Epithelial cell of prostate (primary cell): ENCODE results near the gene DOK7.

ENCODE experiments used
- DNase-seq: peaks from one replicate; pipeline ENCODE4 v3.0.0-alpha.2; 2011; ENCODE audit warnings: low read depth, low spot score
- H3K27ac ChIP-seq: fragments of 450-650 bp; 2 replicates; pipeline ENCODE4 v1.5.1; 2017; ENCODE audit warnings: mild to moderate bottlenecking

Gene DOK7

DNA sequence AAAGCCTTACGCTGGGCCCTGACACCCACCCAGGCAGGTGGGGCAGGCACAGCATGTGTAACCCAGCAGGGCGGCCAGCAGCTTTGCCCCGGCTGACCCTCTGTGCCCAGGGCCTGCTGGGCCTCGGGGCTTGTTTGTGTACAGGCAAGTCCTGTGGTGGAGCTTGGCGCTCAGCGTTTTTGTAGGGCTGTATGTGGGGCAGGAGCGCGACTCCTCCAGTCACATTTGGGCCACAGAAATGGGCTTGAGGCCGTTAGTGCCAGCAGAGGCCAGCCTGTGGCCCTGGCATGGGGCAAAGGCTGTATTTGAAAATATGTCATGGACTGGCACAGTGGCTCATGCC, 36.0 kb upstream of the DOK7 start:
- no peak overlapping the region for H3K27ac ChIP-seq
- no peak for DNase-seq

GRCh38 chr4:3427706-3428446, 35.2 kb upstream of the DOK7 start:
- DNase-seq: no peak
- no peak overlapping the region for H3K27ac ChIP-seq

DNA sequence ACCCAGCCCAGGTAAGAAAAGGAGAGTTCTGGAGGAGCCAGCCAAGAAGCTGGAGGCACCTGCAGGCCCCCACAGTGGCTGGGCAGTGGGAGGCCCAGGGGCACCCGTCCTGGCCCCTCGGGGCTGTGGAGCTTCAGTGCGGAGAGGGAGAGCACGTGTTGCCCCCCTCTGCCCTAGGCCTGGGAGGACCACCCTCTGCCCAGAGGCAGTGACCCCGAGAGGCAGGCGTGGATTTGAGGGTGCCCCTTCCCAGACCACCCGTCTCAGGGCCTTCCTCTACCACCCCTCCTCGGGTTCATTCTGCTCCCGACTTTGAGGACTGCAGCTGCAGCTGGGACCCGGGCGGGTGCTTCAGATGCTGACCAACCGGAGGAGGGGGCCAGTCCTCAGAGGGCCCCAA, 33.5 kb upstream of the DOK7 start:
- no peak for DNase-seq
- H3K27ac ChIP-seq: no peak overlapping the region

- no peak for DNase-seq
- no peak overlapping the region for H3K27ac ChIP-seq
These were observed 32.6 kb upstream of the DOK7 start for GRCh38 chr4:3430524-3430923.

DNA sequence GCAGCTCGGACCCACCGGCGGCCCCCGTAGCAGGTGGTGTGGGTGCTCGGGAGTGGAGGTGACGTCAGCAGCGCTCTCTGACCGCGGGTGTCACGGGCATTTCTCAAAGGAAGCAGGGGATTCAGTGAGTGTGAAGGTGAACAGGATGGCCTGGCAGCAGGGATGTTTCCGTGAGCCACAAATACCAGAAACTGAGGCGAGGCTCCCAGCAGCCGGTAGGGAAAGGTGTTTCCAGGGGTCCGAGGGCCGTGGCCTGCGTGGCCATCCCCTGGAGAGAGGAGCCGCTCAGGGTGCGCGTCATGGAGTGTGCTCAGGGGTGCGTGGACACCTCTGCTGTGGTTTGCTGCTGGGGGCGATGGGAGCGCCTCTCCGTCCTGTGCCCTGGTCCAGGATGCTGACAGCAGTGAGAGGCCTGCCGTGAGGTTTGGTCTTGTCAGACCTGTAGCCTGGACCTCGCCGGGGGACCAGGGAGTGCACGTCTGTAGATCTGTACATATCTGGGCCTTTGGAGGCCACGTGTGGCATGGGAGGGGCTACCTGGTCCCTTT, 31.6 kb upstream of the DOK7 start:
- DNase-seq: no peak
- H3K27ac ChIP-seq: no peak overlapping the region

DNA sequence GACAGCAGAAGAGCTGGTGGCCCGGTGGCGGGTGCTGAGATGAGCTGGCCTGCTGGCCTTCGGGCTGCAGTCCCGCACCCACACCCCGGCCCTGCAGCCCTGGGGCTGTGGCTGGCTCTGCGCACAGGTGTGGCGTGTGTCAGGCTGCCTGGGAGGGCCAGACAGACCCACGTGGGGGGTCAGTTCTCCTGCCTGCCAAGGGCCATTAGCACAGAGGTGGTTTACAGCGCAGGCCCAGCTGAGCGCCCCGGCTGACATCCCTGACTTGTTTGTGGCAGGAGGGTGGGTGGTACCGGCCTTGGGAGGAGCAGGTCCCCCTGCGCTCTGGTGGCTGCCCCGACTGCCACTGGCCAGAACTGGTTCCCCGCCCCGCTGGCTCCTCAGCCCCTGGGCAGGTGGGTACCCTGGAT, 30.7 kb upstream of the DOK7 start:
- no peak for DNase-seq
- H3K27ac ChIP-seq: no peak overlapping the region

DNA sequence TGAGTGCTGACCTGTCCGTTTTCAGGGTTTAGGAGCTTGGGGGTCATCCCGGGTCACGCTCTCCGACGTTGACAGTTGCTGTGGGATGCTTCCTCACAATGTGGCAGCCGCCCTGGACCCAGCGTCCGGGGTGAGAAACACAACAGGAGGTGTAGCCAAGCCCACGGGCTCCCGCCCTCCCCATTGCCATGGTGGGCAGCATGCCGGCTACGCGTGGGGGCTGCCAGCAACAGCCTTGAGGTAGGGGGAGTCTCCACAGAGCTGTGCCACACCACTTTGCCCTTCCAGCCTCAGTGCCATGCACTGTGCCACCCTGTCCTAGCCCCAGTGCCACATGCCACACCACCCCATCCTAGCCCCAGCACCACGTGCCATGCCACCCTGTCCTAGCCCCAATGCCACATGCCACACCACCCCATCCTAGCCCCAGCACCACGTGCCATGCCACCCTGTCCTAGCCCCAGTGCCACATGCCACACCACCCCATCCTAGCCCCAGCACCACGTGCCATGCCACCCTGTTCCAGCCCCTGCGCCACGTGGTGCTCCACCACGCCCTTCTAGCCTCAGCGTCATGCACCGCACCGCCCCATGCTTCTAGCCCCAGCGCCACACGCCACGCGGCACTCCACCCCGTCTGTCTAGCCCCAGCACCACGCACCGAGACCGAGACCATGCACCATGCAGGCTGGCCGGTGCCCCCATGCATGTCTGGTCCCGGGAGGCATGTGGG, 29.8 kb upstream of the DOK7 start:
- H3K27ac ChIP-seq: no peak overlapping the region
- DNase-seq: no peak

GRCh38 chr4:3434881-3435685, 28.0 kb upstream of the DOK7 start:
- no peak for DNase-seq
- no peak overlapping the region for H3K27ac ChIP-seq

GRCh38 chr4:3435686-3435956, 27.5 kb upstream of the DOK7 start:
- DNase-seq: no peak
- no peak overlapping the region for H3K27ac ChIP-seq

DNA sequence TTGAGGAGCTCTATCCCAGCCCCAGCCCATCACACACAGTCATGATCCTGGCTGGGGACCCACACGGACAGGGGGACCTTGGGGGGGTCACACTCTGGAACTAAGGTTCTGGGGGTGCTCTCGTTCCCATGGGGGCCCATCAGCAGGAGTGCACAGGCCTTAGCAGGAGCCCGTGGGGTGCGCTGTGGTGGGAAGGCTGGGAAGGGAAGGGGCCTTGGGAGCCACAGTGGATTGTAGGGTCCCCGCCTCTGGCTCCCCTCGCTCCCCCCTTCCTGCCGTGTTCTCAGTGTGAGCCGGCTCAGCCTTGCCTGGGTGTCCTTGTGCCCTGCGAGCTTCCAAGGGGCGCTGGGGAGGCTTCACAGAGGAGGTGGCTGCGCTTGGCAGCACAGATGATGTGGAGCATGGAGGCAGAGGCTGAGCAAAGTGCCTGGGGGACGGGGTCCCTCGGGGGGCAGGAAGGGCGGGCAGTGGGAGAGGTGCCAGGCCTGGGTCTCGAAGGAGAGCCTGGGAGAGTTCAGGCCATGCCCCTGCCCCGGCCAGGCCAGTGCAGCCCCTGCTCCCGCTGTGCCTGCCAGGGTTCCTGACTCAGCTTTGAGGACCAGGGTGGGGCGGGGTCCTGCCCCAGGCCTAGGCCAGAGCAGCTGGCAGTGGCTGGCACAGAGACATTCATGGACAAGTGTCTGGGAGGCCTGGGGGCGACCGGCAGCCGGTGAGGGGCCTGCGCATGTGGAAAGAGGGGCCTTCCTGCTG, 26.9 kb upstream of the DOK7 start:
- peak overlapping the region; percentile 69 for H3K27ac ChIP-seq
- no peak for DNase-seq

- peak; percentile 78 for DNase-seq
- peak overlapping the region; percentile 69 for H3K27ac ChIP-seq
These were observed 26.1 kb upstream of the DOK7 start for GRCh38 chr4:3436798-3437581.

DNA sequence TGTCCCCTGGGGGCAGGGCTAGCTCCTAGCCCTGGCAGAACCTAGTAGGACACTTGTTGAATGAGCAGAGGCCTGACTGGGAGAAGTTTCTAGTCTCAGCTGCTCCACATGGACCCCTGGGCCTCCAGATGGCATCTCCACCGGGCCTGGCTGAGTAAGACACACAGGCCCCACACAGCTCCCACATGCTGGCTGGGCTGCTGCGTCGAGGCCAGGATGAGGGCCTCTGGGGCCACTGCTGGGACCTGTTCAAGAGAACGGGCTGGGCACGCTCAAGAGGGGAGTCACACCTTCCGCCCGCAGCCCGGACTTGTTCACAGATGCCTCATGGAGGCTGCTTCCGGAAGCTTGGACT, 25.5 kb upstream of the DOK7 start:
- no peak for DNase-seq

DNA sequence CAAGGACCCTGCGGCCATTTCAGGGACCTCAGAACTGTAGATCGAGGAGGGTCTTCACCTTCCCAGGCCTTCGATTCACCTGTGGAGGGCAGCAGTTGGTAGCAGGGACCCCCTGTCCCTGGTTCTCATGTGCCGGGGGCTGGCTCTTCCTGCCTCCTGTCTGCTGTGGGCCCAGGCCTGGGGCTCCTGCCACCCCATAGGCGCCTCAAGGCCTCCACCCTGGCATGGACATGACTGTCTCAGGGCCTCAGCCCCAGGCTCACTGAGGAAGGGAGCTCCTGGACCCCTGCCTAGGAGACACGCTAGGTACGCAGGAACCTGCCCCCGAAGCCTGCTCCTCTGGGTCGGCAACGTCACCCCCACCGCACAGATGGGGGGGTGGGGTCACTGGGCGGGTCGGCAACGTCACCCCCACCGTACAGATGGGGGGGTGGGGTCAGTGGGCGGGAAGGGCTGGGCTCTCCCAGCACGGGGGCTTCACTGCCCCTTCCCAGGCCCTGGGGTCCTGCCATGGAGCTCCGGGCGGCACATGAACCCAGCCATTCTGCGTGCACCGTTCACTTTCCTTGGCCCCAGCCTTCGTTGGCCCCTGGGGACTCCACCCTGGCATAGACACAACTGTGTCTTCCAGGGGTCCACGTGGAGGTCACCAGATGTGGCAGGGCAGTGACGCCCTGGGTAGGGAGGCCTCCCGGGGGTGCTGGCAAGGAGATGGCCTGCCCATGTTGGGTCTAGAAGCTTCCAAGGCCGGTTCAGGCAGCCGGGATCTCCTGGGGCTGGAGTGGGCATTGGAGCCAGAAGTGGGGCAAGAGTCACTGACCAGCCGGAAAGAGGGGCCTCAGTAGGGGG, 24.9 kb upstream of the DOK7 start:
- peak overlapping the region; percentile 69 for H3K27ac ChIP-seq
- no peak for DNase-seq

More for the DNA sequence above, 25.5 kb upstream of the DOK7 start:
- peak overlapping the region; percentile 69 for H3K27ac ChIP-seq

DNA sequence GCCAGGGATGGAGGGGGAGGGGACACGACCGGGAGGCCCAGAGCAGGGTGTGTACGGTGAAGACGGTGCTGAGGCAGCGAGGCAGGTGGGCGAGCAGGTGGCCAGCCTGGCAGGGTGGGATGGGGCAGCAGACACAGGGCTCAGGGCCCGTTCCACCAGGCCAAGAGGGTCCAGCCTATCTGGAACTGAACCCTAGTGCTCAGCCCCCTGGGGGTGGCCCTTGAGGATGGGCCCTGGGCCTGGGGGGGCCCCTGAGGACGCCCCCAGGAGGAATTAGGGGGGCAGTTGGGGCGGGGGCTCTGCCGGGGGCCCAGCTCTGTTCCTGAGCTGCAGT, 24.3 kb upstream of the DOK7 start:
- no peak overlapping the region for H3K27ac ChIP-seq
- no peak for DNase-seq

DNA sequence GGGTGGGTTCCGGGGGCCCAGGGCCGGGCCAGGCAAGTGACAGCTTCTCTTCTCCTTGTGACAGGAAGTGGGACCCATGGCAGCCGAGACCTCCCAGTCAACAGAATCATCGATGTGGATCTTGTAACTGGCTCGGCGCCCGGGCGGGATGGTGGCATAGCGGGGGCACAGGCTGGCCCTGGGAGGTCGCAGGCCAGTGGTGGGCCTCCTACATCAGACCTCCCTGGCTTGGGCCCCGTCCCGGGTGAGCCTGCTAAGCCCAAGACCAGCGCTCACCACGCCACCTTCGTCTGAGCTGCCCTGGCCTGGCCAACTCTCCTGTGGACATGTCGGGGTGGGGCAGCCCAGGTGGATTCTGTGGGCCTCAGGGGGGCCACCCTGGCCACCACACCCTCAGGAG, 23.7 kb upstream of the DOK7 start:
- no peak overlapping the region for H3K27ac ChIP-seq
- DNase-seq: no peak

- no peak for DNase-seq
- no peak overlapping the region for H3K27ac ChIP-seq
These were observed 23.1 kb upstream of the DOK7 start for GRCh38 chr4:3440011-3440410.

DNA sequence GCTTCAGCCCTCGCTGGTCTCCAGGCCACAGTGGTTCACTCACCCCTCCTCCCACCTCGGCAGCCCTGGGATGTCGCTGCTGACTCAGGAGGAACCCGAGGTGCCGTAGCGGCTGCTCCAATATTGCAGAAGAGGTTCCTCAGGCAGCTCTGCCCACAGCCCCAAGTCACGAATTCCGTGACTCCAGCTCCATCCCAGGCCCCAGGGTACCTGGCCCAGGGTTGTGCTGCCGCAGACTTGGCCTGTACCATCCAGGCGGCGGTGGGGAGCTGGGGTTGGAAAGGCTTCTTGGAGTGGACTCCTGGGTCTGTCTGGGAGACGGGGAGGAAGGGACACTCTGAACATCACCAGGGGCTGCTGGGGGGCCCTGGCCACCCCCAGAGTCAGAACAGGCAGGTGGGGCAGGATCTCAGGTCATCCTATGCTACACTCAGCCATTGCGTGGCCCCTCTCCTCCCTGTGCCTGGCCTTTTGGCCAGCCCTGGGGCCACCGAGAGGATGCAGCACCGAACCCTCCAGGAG, 22.1 kb upstream of the DOK7 start:
- DNase-seq: no peak
- H3K27ac ChIP-seq: no peak overlapping the region

DNA sequence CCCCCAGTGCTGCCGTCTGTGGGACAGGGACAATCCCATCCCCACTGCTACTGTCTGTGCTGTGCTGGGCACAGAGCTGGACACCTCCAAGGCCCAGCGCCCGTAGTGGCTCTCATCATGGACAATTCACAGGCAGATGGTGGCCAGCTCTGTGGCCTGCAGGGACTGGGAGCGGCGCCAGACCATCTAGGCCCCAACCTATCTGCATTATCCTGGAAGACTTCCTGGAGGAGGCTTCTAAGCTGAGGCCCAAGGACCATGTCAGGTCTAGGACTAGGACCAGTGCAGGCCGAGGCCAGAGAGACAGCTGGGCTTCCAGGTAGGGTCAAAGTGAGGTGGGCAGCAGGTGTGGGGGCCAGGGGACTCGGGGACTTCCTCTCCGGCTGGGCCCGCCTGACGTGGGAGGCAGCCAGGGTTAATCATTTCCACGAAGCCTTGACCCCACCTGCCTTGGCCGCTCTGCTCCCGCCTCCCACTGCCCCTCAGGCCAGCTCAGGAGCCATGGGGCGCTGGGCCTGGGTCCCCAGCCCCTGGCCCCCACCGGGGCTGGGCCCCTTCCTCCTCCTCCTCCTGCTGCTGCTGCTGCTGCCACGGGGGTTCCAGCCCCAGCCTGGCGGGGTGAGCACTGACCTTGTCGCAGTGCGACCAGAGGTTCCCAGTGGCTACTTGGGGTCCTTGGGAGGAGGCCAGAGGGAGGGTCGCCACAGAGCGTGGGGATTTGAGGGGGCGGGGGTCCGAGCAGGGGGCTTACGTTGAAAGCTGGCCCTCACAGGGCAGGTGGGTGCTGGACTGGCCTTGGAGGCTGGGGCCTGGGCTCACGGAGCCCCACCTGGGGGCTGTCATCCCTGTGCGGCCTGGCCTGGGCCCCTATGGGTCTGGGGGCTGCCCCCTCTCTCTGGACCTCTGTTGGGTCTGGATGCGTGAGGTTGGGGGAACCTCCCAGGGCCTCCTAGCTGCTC, 21.3 kb upstream of the DOK7 start, which contains the start of gene HGFAC:
HGFAC (plus strand) TSS at position 468 of the 959 bp plus-strand sequence; CDS start at position 502, 34 bp downstream.
- H3K27ac ChIP-seq: no peak within 1 kb of the TSS
- DNase-seq: no peak
